HEK293T (cell line): ENCODE measurements around the gene SREBF2.

Experiments
- CTCF ChIA-PET: fragments of 350-600 bp; formaldehyde crosslinking; extraction: SDS; loops from one replicate; lab custom pipeline; 2021; ENCODE audit warnings: antibody characterized with exemption, inconsistent platforms; lab: Yijun Ruan, JAX
- POLR2A ChIA-PET: fragments of 350-600 bp; formaldehyde crosslinking; extraction: SDS; loops from one replicate; lab custom pipeline; 2020; ENCODE audit warnings: antibody characterized with exemption, inconsistent platforms; lab: Yijun Ruan, JAX
- DNase-seq: peaks from one replicate; pipeline ENCODE4 v3.0.0; 2012; ENCODE audit warnings: mixed read lengths; ENCODE audit errors: extremely low spot score
- ARNT ChIP-seq: fragments of 450-650 bp; IDR thresholded peaks from 2 replicates; pipeline ENCODE4 v1.6.1; 2017; ENCODE audit warnings: mild to moderate bottlenecking
- BHLHE40 ChIP-seq: fragments of 450-650 bp; IDR thresholded peaks from 2 replicates; pipeline ENCODE4 v1.6.1; 2016; ENCODE audit warnings: mild to moderate bottlenecking, moderate library complexity, borderline replicate concordance
- CTBP1 ChIP-seq: fragments of 450-650 bp; IDR thresholded peaks from 2 replicates; pipeline ENCODE4 v1.6.1; 2016; ENCODE audit warnings: borderline replicate concordance
- ELF4 ChIP-seq: fragments of 450-650 bp; IDR thresholded peaks from 2 replicates; pipeline ENCODE4 v1.6.1; 2017; ENCODE audit warnings: antibody characterized with exemption
- FOXA1 ChIP-seq: fragments of 450-650 bp; IDR thresholded peaks from 2 replicates; pipeline ENCODE4 v1.6.1; 2016; ENCODE audit warnings: mild to moderate bottlenecking
- FOXK2 ChIP-seq: fragments of 450-650 bp; IDR thresholded peaks from 2 replicates; pipeline ENCODE4 v1.6.1; 2016; ENCODE audit warnings: mild to moderate bottlenecking
- FOXM1 ChIP-seq: fragments of 450-650 bp; IDR thresholded peaks from 2 replicates; pipeline ENCODE4 v1.6.1; 2017; ENCODE audit warnings: mild to moderate bottlenecking, borderline replicate concordance
- HDGF ChIP-seq: fragments of 450-650 bp; IDR thresholded peaks from 2 replicates; pipeline ENCODE4 v1.6.1; 2017; ENCODE audit warnings: antibody characterized with exemption, borderline replicate concordance
- L3MBTL2 ChIP-seq: fragments of 450-650 bp; conservative IDR thresholded peaks from 2 replicates; pipeline ENCODE4 v1.6.1; 2016; ENCODE audit warnings: mild to moderate bottlenecking
- LEF1 ChIP-seq: fragments of 450-650 bp; IDR thresholded peaks from 2 replicates; pipeline ENCODE4 v1.6.1; 2017; ENCODE audit warnings: mild to moderate bottlenecking, borderline replicate concordance
- NFRKB ChIP-seq: fragments of 450-650 bp; IDR thresholded peaks from 2 replicates; pipeline ENCODE4 v1.6.1; 2016; ENCODE audit warnings: mild to moderate bottlenecking, moderate library complexity
- SP1 ChIP-seq: fragments of 450-650 bp; IDR thresholded peaks from 2 replicates; pipeline ENCODE4 v1.6.1; 2017
- SUZ12 ChIP-seq: fragments of 450-650 bp; IDR thresholded peaks from 2 replicates; pipeline ENCODE4 v1.6.1; 2016; ENCODE audit warnings: mild to moderate bottlenecking
- TARDBP ChIP-seq: fragments of 450-650 bp; IDR thresholded peaks from 2 replicates; pipeline ENCODE4 v1.6.1; 2016
- ZNF384 ChIP-seq: fragments of 450-650 bp; IDR thresholded peaks from 2 replicates; pipeline ENCODE4 v1.6.1; 2016
- TF ChIP-seq, protein P1 (sequence below): fragments of 450-650 bp; IDR thresholded peaks from 2 replicates; pipeline ENCODE4 v1.6.1; 2016

The SREBF2 gene

DNA sequence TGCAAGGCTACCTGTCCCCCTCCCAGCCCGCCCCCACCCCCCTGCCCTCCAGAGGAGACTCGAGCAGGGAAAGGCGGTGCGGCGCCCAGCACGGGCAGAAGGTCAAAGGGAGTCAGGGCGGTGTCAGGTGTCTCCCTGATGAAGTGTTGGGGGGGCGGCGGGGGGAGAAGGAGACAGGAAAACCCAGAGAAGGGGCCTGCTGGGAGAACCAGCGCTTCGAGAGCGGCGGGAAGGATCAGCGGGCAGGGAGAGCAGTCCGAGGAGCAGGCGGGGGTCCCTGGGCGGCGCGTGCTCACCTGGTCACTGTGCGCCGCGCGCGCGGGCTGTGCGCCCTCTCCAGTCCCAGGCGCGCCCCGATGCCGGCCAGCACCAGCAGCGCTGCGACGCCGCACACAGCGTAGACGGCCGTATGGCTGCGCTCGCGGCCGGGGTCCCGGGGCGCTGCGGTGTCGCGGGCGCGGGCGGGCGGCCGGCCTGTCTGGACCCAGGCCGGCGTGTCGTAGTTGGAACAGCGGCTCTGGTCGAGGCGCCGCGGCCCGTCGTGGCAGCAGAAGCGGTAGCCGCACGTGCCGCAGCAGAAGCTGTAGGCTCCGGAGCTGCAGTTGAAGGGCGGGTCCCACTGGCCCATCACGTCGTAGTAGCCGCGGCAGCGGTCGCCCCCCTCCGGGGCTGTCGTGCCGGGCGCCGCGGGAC is 81.1 kb downstream of the SREBF2 start:
- ChIA-PET CTCF (interaction anchor here (0.7 to 1.0 kb wide), 2 partner anchors 12 to 217 kb away, joined by 3 read pairs; no protein-coding TSS in a partner anchor), POLR2A (interaction anchor here (1.0 to 1.5 kb wide), 3 partner anchors 9 to 51 kb away, joined by 3 to 4 read pairs (median 4); partner anchors contain the start of gene CENPM)
- TF ChIP-seq SUZ12 (no peak), SP1 (no peak), CTBP1 (no peak), L3MBTL2 (no peak), LEF1 (no peak)
- DNase-seq, result no peak

DNA sequence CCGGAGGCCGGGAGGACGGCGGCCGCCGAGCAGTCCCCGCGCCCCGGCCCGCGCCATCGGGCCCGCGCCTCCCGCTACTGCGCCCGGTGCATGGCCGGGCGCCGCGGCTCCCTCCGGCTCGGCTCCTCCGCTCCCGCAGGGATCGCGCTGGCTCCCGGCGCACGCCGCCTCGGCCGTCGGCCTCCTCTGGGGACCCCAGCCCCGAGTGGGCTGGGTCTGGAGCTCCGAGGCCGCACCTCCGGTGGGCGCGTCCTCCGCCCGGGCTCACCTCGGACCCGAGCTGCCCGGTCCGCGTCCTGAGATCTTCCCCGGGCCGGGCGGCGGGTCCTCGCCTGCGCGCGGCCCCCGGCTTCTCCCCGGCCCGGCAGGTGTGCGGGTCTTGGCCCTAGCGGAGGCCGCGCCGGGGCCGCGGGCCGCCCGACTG is 81.7 kb downstream of the SREBF2 start:
- POLR2A ChIA-PET, result interaction anchor here (1.0 to 1.1 kb wide), 2 partner anchors 9 to 52 kb away, joined by 3 to 4 read pairs; no protein-coding TSS in a partner anchor
- peak; percentile 45 for DNase-seq
- TF ChIP-seq TARDBP (no peak), ZNF384 (no peak), FOXK2 (no peak), LEF1 (no peak), NFRKB (no peak), SP1 (no peak)
- CTCF ChIA-PET, result interaction anchor here (0.7 to 1.0 kb wide), 2 partner anchors 11 to 218 kb away, joined by 3 read pairs; no protein-coding TSS in a partner anchor

DNA sequence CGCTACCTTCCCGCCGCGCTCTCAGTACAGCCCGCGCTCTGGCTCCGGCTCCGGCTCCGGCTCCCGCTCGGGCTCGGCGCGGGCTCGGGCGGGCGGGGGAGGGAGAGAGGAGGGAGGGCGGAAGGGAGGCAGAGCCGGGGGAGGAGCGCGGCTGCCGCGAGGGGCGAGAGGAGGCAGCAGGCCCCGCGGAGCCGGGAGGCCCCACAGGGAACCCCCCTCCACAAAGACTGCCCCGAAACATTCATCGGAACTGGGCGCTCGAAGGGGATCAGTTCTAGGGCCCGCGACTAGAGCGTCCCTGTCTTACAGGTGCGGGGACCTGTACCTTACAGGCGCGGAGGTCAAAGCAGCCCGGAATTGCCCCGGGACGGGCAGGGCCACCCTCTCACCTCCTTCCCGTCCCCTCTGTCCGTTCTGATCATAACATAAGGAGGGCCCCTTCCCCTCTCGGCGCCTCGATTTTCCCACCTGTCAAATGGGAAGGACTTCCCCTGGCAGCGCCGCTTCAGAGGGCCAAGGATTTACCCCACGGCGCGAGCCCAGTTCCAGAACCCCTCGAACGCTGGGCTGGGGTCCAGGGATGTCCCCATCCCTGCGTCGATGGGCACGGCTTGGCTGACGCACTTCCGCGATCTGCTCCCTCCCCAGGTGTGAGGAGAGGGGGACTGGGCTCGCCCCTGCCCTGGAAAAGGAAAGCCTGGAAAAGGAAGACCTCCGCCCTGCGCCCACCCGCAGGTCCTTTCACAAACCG is 82.3 kb downstream of the SREBF2 start, which contains the start of gene SHISA8:
Gene SHISA8 (minus strand): TSS at position 40 of the 751 bp plus-strand sequence. CDS start 407 bp downstream, outside the sequence.
- ChIA-PET CTCF (interaction anchor here (1.0 to 1.3 kb wide), 2 partner anchors 218 kb away, joined by 3 read pairs; no protein-coding TSS in a partner anchor), POLR2A (interaction anchor here (1.0 to 1.3 kb wide), 3 partner anchors 8 to 53 kb away, joined by 3 to 4 read pairs (median 3); partner anchors contain the start of gene CENPM)
- DNase-seq, result peak; percentile 69
- TF ChIP-seq HDGF, result no peak
- no peak for TF ChIP-seq ARNT
- TF ChIP-seq SUZ12, result no peak
- TF ChIP-seq, protein P1, sequence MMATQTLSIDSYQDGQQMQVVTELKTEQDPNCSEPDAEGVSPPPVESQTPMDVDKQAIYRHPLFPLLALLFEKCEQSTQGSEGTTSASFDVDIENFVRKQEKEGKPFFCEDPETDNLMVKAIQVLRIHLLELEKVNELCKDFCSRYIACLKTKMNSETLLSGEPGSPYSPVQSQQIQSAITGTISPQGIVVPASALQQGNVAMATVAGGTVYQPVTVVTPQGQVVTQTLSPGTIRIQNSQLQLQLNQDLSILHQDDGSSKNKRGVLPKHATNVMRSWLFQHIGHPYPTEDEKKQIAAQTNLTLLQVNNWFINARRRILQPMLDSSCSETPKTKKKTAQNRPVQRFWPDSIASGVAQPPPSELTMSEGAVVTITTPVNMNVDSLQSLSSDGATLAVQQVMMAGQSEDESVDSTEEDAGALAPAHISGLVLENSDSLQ, result no peak
- no peak for TF ChIP-seq LEF1
- TF ChIP-seq TARDBP, result no peak
- no peak for TF ChIP-seq FOXA1
- TF ChIP-seq FOXK2, result no peak
- no peak for TF ChIP-seq ELF4
- TF ChIP-seq BHLHE40, result no peak
- TF ChIP-seq FOXM1, result no peak
- TF ChIP-seq NFRKB, result no peak
- TF ChIP-seq SP1, result no peak
- TF ChIP-seq L3MBTL2, result no peak
- TF ChIP-seq CTBP1, result no peak
- TF ChIP-seq ZNF384, result no peak

DNA sequence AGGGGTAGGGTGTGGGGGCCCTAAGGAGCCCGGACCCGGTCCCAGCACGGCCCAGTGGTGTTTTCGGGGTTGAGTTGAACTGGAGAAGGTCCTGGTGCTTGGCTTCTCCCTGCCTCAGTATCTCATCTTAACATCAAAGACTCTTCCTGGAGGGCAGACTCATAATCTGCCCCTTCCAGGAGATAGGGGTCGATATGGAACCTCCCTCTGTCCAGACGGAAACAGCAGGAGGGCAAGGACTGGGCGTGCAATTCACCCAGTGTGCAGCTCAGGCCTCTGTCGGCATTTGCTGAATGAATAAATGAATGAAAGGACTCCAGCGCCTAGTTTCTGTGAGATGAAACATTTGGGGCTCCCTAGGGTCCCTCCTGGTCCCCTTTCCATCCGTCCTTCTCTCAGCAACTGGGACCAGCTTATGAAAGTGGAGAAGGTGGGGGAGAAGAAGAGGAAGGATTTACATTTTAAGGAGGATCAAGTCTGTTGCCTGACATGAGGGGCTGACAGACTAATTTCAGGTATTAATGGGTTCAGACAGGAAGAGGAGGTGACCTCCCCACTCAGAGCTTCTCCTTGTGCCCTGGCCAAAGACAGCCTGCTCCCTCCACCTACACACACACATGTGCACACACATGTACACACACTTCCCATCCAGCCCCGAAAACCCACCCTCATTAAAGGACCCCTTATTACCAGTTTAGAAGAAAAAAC is 83.0 kb downstream of the SREBF2 start:
- ChIA-PET CTCF (interaction anchor here (0.7 to 1.4 kb wide), 3 partner anchors 10 to 219 kb away, joined by 3 to 6 read pairs (median 4); no protein-coding TSS in a partner anchor), POLR2A (interaction anchor here (1.3 kb wide), 1 partner anchor 31 kb away, joined by 3 read pairs; the partner anchor contains the start of gene CENPM)
- TF ChIP-seq FOXA1, result no peak
- no peak for TF ChIP-seq FOXM1
- no peak for TF ChIP-seq NFRKB
- TF ChIP-seq ZNF384, result no peak
- TF ChIP-seq LEF1, result no peak
- no peak for TF ChIP-seq L3MBTL2
- no peak for TF ChIP-seq ARNT
- TF ChIP-seq BHLHE40, result no peak
- DNase-seq, result no peak

DNA sequence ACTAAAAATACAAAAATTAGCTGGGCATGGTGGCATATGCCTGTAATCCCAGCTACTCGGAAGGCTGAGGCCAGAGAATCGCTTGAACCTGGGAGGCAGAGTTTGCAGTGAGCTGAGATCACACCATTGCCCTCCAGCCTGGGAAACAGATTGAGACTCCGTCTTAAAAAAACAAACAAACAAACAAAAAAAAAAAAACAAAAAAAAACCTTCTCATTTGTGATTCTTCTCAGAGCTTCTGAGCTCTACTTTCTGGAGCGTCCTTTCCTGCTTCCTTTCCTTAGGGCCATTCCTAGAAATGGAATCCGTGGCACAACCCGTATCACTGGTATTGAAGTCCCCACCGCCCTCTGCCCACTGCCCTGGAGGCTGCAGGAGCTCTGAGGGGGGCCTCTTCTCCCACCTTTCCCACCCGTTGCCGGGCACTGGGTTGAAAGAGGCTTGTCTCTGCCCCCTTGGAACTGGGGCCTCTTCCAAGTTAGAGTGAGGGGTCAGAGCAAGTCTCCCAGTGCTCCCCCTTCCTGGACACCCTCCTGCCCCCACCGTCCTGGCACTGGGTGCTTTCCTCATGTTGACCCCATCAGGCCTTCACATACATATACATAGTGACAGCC is 83.9 kb downstream of the SREBF2 start:
- ChIA-PET POLR2A (interaction anchor here (1.3 kb wide), 1 partner anchor 30 kb away, joined by 3 read pairs; the partner anchor contains the start of gene CENPM), CTCF (interaction anchor here (0.7 to 1.4 kb wide), 3 partner anchors 9 to 219 kb away, joined by 3 to 6 read pairs (median 4); no protein-coding TSS in a partner anchor)
- TF ChIP-seq ZNF384, result no peak
- no peak for DNase-seq

DNA sequence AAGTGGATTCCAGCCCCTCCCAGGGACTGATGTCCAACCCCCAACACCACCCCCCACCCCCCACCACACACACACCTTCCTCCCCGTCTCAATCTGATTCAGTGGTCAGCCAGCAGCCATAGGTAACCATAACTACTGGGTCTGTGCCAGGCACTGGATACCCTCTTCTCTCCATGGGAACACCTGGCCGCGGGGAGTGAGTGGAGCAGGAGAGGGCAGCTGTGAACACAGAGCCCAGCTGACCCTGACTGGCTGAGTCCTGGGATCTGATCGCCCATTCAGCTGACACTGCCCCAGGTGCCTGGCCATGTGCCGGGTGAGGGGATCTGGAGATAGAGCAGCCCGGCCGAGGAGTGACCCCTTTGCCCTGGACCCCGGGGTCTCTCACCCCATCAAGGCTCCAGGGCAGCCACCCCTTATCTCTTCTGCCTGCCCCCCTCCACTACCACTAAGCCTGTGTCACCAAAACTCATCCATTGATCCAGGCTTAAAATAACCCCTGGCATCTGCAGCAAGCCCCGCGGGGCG is 84.5 kb downstream of the SREBF2 start:
- TF ChIP-seq FOXK2 (no peak), L3MBTL2 (no peak), ARNT (no peak), TARDBP (no peak), NFRKB (no peak), CTBP1 (no peak), FOXM1 (no peak), HDGF (no peak), ELF4 (no peak), BHLHE40 (no peak), ZNF384 (no peak), SUZ12 (no peak), SP1 (no peak), FOXA1 (no peak), LEF1 (no peak)
- TF ChIP-seq, protein P1, result no peak
- ChIA-PET CTCF (interaction anchor here (0.7 kb wide), 1 partner anchor 8 kb away, joined by 4 read pairs; no protein-coding TSS in a partner anchor), POLR2A (no interaction called here)
- no peak for DNase-seq
